ENCODE data around the gene GAB1. TPM values are rescaled to one million over a fixed set of nuclear protein-coding genes. Genes with fewer than 3 reads are reported as not detected.
A peak's percentile ranks its signal among the peaks of the same experiment; 100 is the strongest.

Gene GAB1
- total RNA-seq, 1 donor from 2014 or later, result 63.3 TPM

- ATAC-seq (no peak), DNase-seq (no peak)
- Histone ChIP-seq H3K27me3 (ENCODE audit: low read depth) (no peaks in the 10 kb centered on the region), H3K27ac (no peak overlapping the region), H3K4me3 (no peak overlapping the region), H3K9me3 (no peaks in the 10 kb centered on the region), H3K4me1 (peaks cover 51% of the 10 kb centered on the region), H3K36me3 (no peaks in the 10 kb centered on the region)
- intact Hi-C loops (cut with DNase I), result no loop called here
- no peak for TF ChIP-seq CTCF (IDR thresholded peaks at IDR 0.05)
Measured at GRCh38 chr4:143374255-143374654, 37.6 kb downstream of the GAB1 start.

DNA sequence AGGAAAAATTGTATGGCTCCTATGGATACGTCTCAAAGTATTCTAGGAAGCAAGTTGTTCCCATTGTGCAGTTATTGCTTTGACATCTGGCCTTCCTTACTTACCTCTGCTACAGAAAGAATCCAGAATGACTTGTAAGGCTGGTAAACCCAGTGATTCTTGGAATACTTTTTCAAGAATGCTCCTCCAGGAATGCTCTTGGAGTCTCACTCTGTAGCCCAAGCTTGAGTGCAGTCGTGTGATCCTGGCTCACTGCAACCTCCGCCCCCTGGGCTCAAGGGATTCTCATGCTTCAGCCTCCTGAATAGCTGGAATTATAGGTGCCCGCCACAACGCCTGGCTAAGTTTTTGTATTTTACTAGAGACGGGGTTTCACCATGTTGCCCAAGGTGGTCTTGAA, 38.1 kb downstream of the GAB1 start:
- TF ChIP-seq CTCF (IDR thresholded peaks at IDR 0.05), result no peak
- H3K9me3 ChIP-seq, result no peaks in the 10 kb centered on the region
- intact Hi-C loops (cut with DNase I), result no loop called here
- H3K36me3 ChIP-seq, result no peaks in the 10 kb centered on the region
- H3K27me3 ChIP-seq (ENCODE audit: low read depth), result no peaks in the 10 kb centered on the region
- DNase-seq (no peak), ATAC-seq (peak in 1 of 2 donors; percentile 60)
- H3K27ac ChIP-seq, result no peak overlapping the region
- peaks cover 45% of the 10 kb centered on the region for H3K4me1 ChIP-seq
- H3K4me3 ChIP-seq, result no peak overlapping the region

DNA sequence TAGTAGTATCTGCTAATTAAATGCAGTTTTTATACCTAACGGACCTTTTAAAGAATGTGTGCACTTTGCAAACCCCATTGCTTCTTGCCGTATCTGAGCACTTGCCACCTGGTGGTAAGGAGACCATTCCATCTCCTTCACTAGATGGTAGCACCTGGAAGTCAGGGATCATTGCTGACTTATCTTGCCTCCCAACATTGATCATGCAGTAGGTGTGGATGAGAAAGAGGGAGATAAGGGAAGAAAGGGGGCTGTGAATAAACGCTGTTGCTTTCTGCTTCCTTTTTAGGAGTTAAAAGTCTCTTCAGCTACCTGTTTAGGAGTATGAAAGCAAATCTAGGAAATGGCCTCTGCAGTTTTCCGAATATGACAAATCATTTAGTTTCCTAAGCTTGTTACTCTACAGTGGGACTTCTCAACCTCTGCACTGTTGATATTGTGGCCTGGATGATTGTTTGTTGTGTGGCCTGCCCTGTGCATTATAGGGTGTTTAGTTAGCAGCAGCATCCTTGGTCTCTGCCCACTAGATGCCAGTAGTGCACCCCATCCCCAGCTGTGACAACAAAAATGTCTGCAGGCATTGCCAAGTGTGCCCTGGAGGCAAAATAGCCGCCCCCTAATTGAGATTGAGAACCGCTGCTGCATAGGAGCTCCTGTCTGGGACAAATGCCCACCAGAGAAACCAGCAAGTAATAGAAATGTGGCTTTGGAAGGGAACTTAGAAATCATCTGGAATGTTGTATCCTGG, 38.8 kb downstream of the GAB1 start:
- no peaks in the 10 kb centered on the region for H3K9me3 ChIP-seq
- ATAC-seq (peak; percentile 79 to 82), DNase-seq (no peak)
- intact Hi-C loops (cut with DNase I), result no loop called here
- no peak overlapping the region for H3K27ac ChIP-seq
- H3K36me3 ChIP-seq, result no peaks in the 10 kb centered on the region
- H3K4me1 ChIP-seq, result peaks cover 42% of the 10 kb centered on the region
- peak; percentile 44 for TF ChIP-seq CTCF (IDR thresholded peaks at IDR 0.05)
- no peaks in the 10 kb centered on the region for H3K27me3 ChIP-seq (ENCODE audit: low read depth)
- H3K4me3 ChIP-seq, result no peak overlapping the region

GRCh38 chr4:143377611-143378099, 41.0 kb downstream of the GAB1 start:
- Histone ChIP-seq H3K27me3 (ENCODE audit: low read depth) (no peaks in the 10 kb centered on the region), H3K27ac (no peak overlapping the region), H3K4me3 (no peak overlapping the region), H3K4me1 (peaks cover 63% of the 10 kb centered on the region), H3K36me3 (no peaks in the 10 kb centered on the region), H3K9me3 (no peaks in the 10 kb centered on the region)
- intact Hi-C loops (cut with DNase I), result no loop called here
- no peak for TF ChIP-seq CTCF (IDR thresholded peaks at IDR 0.05)
- no peak for DNase-seq
- ATAC-seq, result no peak

GRCh38 chr4:143380629-143381028, 44.0 kb downstream of the GAB1 start:
- peak overlapping the region; percentile 57 for H3K27ac ChIP-seq
- no peak overlapping the region for H3K4me3 ChIP-seq
- H3K27me3 ChIP-seq (ENCODE audit: low read depth), result no peaks in the 10 kb centered on the region
- ATAC-seq (no peak), DNase-seq (no peak)
- no peaks in the 10 kb centered on the region for H3K9me3 ChIP-seq
- TF ChIP-seq CTCF (IDR thresholded peaks at IDR 0.05), result no peak
- H3K36me3 ChIP-seq, result no peaks in the 10 kb centered on the region
- intact Hi-C loops (cut with DNase I), result no loop called here
- H3K4me1 ChIP-seq, result peaks cover 81% of the 10 kb centered on the region

All from lower lobe of right lung (tissue), 2 donors.